Adrenal gland (tissue), 12 donors: ENCODE results near the gene TCF7L1. TPM values are rescaled to one million over a fixed set of nuclear protein-coding genes. Genes with fewer than 3 reads are reported as not detected.

ENCODE experiments used
- DNase-seq, 7 donors: peaks; one replicate each; pipeline ENCODE4 v3.0.0-alpha.2; 2019 to 2020
- H3K27ac ChIP-seq, 5 donors: fragments of 200-600 bp; sonication (generic) in 4 of 5; 1 replicate in 3 of 5; 2 replicates in 2 of 5; pipeline versions ENCODE4 v1.5.1 to v1.8.0; 2016 to 2020; ENCODE audit warnings: mild to moderate bottlenecking in 1 of 5
- H3K27me3 ChIP-seq: fragments of 200-600 bp; 2 replicates; pipeline ENCODE4 v1.8.0; 2021
- H3K36me3 ChIP-seq, 2 donors: fragments of 200-600 bp; replicated peaks in 1 of 2; 1 replicate in 1 of 2; 2 replicates in 1 of 2; pipeline versions ENCODE4 v1.5.1 to v1.8.0; 2018 to 2022
- H3K4me1 ChIP-seq, 2 donors: fragments of 200-600 bp; replicated peaks in 1 of 2; 1 replicate in 1 of 2; 2 replicates in 1 of 2; pipeline versions ENCODE4 v1.5.1 to v1.8.0; 2018 to 2021
- H3K4me3 ChIP-seq, 4 donors: fragments of 200-600 bp; sonication (generic) in 3 of 4; one replicate each; pipeline ENCODE4 v1.5.1; 2016 to 2018
- H3K9me3 ChIP-seq, 3 donors: fragments of 200-600 bp; sonication (generic) in 1 of 3; replicated peaks in 1 of 3; 1 replicate in 2 of 3; 2 replicates in 1 of 3; pipeline versions ENCODE4 v1.5.1 to v1.8.0; 2016 to 2021
- CTCF ChIP-seq, 6 experiments: fragments of 450-650 bp in 4 of 6; fragments of 200-600 bp in 2 of 6; sonication (generic) in 1 of 6; IDR thresholded peaks; 1 replicate in 5 of 6; 2 replicates in 1 of 6; pipeline versions ENCODE4 v1.5.1 to v1.8.0; 2016 to 2021; ENCODE audit warnings: antibody characterized with exemption in 6 of 6, mild to moderate bottlenecking in 2 of 6, moderate library complexity in 1 of 6
- POLR2A ChIP-seq, 2 donors: fragments of 450-650 bp; IDR thresholded peaks; one replicate each; pipeline ENCODE4 v1.6.1; 2017; ENCODE audit warnings: antibody characterized with exemption in 2 of 2, mild to moderate bottlenecking in 2 of 2, moderate library complexity in 1 of 2
- WGBS, 4 donors: extraction: QIAGEN DNeasy Blood & Tissue Kit in 2 of 4; methylation state at CpG; one replicate each; pipeline versions ENCODE4 v1.1.5 to v1.1.7; 2013 to 2017; 5-methylcytosine and 5-hydroxymethylcytosine counted together
- intact Hi-C, 2 donors: fragments of 100-400 bp; cut with DNase I; formaldehyde crosslinking; loops; one replicate each; pipeline versions ENCODE4 v1.14.1 to v1.15.0; 2022 to 2023
- polyA plus RNA-seq, 3 donors: library from polyadenylated mRNA; stranded (reverse); fragments of 200-250 nt in 2 of 3; fragments of 350-450 nt in 1 of 3; fragmentation: Illumina TruSeq in 1 of 3; extraction: RNeasy Lipid Tissue Mini Kit (QIAGEN cat#74804) in 1 of 3; gene quantifications; one replicate each; pipeline ENCODE4 v1.2.3, GENCODE V29; 2013 to 2014
- total RNA-seq, 9 donors: library from RNA; depleted of rRNA in 4 of 9; stranded (reverse); fragments of >200 nt in 4 of 9; fragments of 120-200 nt in 1 of 9; fragmentation: NEBNext Ultra II Directional in 1 of 9; extraction: Animal tissue kit (Norgen Biotek cat#: 25700) in 1 of 9; gene quantifications; one replicate each; pipeline versions ENCODE4 v1.1.0 to v1.2.4, GENCODE V29; 2013 to 2023
- donor health status: healthy with polysubstance abuse.
- donor health status: Bipolar disorder and iron deficiency.
- donor health status: DM: yes; HTN: yes; CAD: no.
- donor health status: DM: no; HTN: no; CAD: no.
- donor health status: DM: no; HTN: no; CAD: no.
- donor health status: DM: yes; HTN: yes; CAD: no.

The TCF7L1 gene
- total and polyA plus RNA-seq, 12 donors = 0.36 to 8.9 (median 3.2) TPM

GRCh38 chr2:85344356-85344954 lies 211.3 kb downstream of the TCF7L1 start:
- H3K36me3 ChIP-seq = peaks cover 0 to 55% of the 10 kb centered on the region in 2 donors
- intact Hi-C loops = no loop called here
- no peak overlapping the region for H3K4me3 ChIP-seq
- H3K27ac ChIP-seq = no peak overlapping the region
- H3K9me3 ChIP-seq = no peaks in the 10 kb centered on the region
- no peaks in the 10 kb centered on the region for H3K4me1 ChIP-seq
- no peak for TF ChIP-seq CTCF (IDR thresholded peaks at IDR 0.05)
- H3K27me3 ChIP-seq = no peaks in the 10 kb centered on the region
- DNase-seq = no peak
- 85 to 92% (median 88%) methylated on average over 9 to 14 of the region's 14 CpGs for WGBS, 4 donors

GRCh38 chr2:85347599-85347998 lies 214.4 kb downstream of the TCF7L1 start:
- H3K4me1 ChIP-seq = peaks cover 4 to 7% of the 10 kb centered on the region in 2 donors

GRCh38 chr2:85353876-85354285 lies 220.7 kb downstream of the TCF7L1 start:
- H3K4me3 ChIP-seq = peak overlapping the region; percentile 21 to 99 (median 92)
- H3K27me3 ChIP-seq = no peaks in the 10 kb centered on the region
- TF ChIP-seq CTCF (IDR thresholded peaks at IDR 0.05) (no peak), POLR2A (IDR thresholded peaks at IDR 0.05) (no peak)
- H3K27ac ChIP-seq = peak overlapping the region in 4 of 5 donors; percentile 49 to 93 (median 83)
- WGBS, 4 donors = 13 to 21% (median 17%) methylated on average over 14 to 16 of the region's 16 CpGs
- peak; percentile 53 to 82 (median 77) for DNase-seq
- peaks cover 0 to 44% of the 10 kb centered on the region in 2 donors for H3K36me3 ChIP-seq
- H3K4me1 ChIP-seq = peaks cover 24 to 51% of the 10 kb centered on the region in 2 donors
- intact Hi-C loops = no loop called here
- H3K9me3 ChIP-seq = no peaks in the 10 kb centered on the region

More at GRCh38 chr2:85347599-85347998, 214.4 kb downstream of the TCF7L1 start:
- no peak for DNase-seq
- TF ChIP-seq POLR2A (IDR thresholded peaks at IDR 0.05) = no peak
- no peak for TF ChIP-seq CTCF (IDR thresholded peaks at IDR 0.05)
- H3K27me3 ChIP-seq = no peaks in the 10 kb centered on the region
- no peaks in the 10 kb centered on the region for H3K9me3 ChIP-seq
- H3K4me3 ChIP-seq = no peak overlapping the region
- H3K27ac ChIP-seq = no peak overlapping the region
- H3K36me3 ChIP-seq = peaks cover 0 to 75% of the 10 kb centered on the region in 2 donors
- intact Hi-C loops = no loop called here
- 87 to 93% (median 89%) methylated on average over 3 of the region's 3 CpGs for WGBS, 4 donors

GRCh38 chr2:85354286-85355072 lies 221.3 kb downstream of the TCF7L1 start, which contains the start of the genes ELMOD3 and RETSAT:
TSS of gene ELMOD3 (plus strand) at chr2:85354769. CDS start at chr2:85357199, 2,430 bp downstream.
TSS of gene RETSAT (minus strand) at chr2:85354528. CDS start at chr2:85354507, 21 bp downstream.
- peak; percentile 93 to 99 for TF ChIP-seq POLR2A (IDR thresholded peaks at IDR 0.05)
- TF ChIP-seq CTCF (IDR thresholded peaks at IDR 0.05) = peak in 1 of 6 experiments; percentile 25
- peak within 1 kb of the TSS; percentile 65 to 93 (median 77) for H3K27ac ChIP-seq
- H3K4me1 ChIP-seq = peaks cover 24 to 53% of the 10 kb centered on the region in 2 donors
- H3K36me3 ChIP-seq = peaks cover 0 to 38% of the 10 kb centered on the region in 2 donors
- WGBS, 4 donors = 0 to 4% (median 0%) methylated on average over 13 to 42 of the region's 42 CpGs
- H3K9me3 ChIP-seq = no peaks in the 10 kb centered on the region
- intact Hi-C loops = no loop called here
- peak; percentile 99 to 100 (median 99) for DNase-seq
- peak within 1 kb of the TSS; percentile 81 to 99 (median 92) for H3K4me3 ChIP-seq
- H3K27me3 ChIP-seq = no peaks in the 10 kb centered on the region
